OCI-LY3 (cell line): ENCODE data around the gene NWD2.

Source experiments
- H2AFZ ChIP-seq: fragments of 200-600, 300-600 bp; shearing (Covaris generic); 2 replicates; pipeline ENCODE4 v1.6.0; 2014; ENCODE audit warnings: antibody characterized with exemption, low read depth, low read length
- H3K27ac ChIP-seq: fragments of 200-600, 300-600 bp; sonication (generic); 2 replicates; pipeline ENCODE4 v1.5.1; 2014; ENCODE audit warnings: mild to moderate bottlenecking, low read length, moderate library complexity, mixed read lengths
- H3K27me3 ChIP-seq: fragments of 200-600, 300-600 bp; sonication (generic); 2 replicates; pipeline ENCODE4 v1.6.1; 2014; ENCODE audit warnings: low read depth, low read length, mixed read lengths
- H3K36me3 ChIP-seq: fragments of 200-600, 300-600 bp; sonication (generic); replicated peaks from 2 replicates; pipeline ENCODE3; 2014; ENCODE audit warnings: low read depth, low read length, mixed read lengths
- H3K4me1 ChIP-seq: fragments of 300-600, 200-600 bp; sonication (generic); 2 replicates; pipeline ENCODE4 v1.6.1; 2014; ENCODE audit warnings: low read length, mixed read lengths
- H3K4me2 ChIP-seq: fragments of 200-600, 300-600 bp; sonication (generic); 2 replicates; pipeline ENCODE4 v1.6.1; 2014; ENCODE audit warnings: low read length, mixed read lengths
- H3K4me3 ChIP-seq: fragments of 300-600, 200-600 bp; sonication (generic); 2 replicates; pipeline ENCODE4 v1.5.1; 2014; ENCODE audit warnings: antibody characterized with exemption, mild to moderate bottlenecking, low read length, moderate library complexity
- H3K79me2 ChIP-seq: fragments of 300-600, 200-600 bp; shearing (Covaris generic); 2 replicates; pipeline ENCODE4 v1.6.1; 2014; ENCODE audit warnings: mild to moderate bottlenecking, low read length, mixed read lengths
- H3K9ac ChIP-seq: fragments of 300-600, 200-600 bp; shearing (Covaris generic); 2 replicates; pipeline ENCODE4 v1.6.0; 2014; ENCODE audit warnings: mild to moderate bottlenecking, low read length, moderate library complexity
- H3K9me3 ChIP-seq: fragments of 200-600, 300-600 bp; shearing (Covaris generic); 2 replicates; pipeline ENCODE4 v1.6.1; 2014; ENCODE audit warnings: low read length, mixed read lengths; ENCODE audit not compliant: insufficient read depth
- H4K20me1 ChIP-seq: fragments of 200-600, 300-600 bp; sonication (generic); 2 replicates; pipeline ENCODE4 v1.6.1; 2016; ENCODE audit warnings: low read length, mixed read lengths; ENCODE audit not compliant: insufficient read depth
- CTCF ChIP-seq: fragments of 200-600, 300-600 bp; sonication (generic); IDR thresholded peaks from 2 replicates; pipeline ENCODE4 v1.5.1; 2014; ENCODE audit warnings: antibody characterized with exemption, low read length, low read depth
- EZH2phosphoT487 ChIP-seq: fragments of 200-600 bp; shearing (Covaris generic); IDR thresholded peaks from 2 replicates; pipeline ENCODE4 v1.6.1; 2018; ENCODE audit warnings: antibody characterized with exemption, mixed run types, low read depth

The NWD2 gene

GRCh38 chr4:37452952-37453280, 208.4 kb downstream of the NWD2 start:
- no peak for TF ChIP-seq EZH2phosphoT487
- peak; percentile 84 for TF ChIP-seq CTCF
- Histone ChIP-seq H3K27ac (no peak overlapping the region), H3K9me3 (no peaks in the 10 kb centered on the region), H2AFZ (no peak overlapping the region), H3K4me2 (no peak overlapping the region), H3K4me3 (no peak overlapping the region), H3K4me1 (no peaks in the 10 kb centered on the region), H3K9ac (no peak overlapping the region), H3K79me2 (no peaks in the 10 kb centered on the region), H4K20me1 (no peaks in the 10 kb centered on the region), H3K36me3 (no peaks in the 10 kb centered on the region), H3K27me3 (peaks cover 27% of the 10 kb centered on the region)

- Histone ChIP-seq H3K79me2 (no peaks in the 10 kb centered on the region), H4K20me1 (no peaks in the 10 kb centered on the region), H3K4me1 (no peaks in the 10 kb centered on the region), H3K4me3 (no peak overlapping the region), H3K9ac (no peak overlapping the region), H3K4me2 (no peak overlapping the region), H3K36me3 (no peaks in the 10 kb centered on the region), H3K9me3 (no peaks in the 10 kb centered on the region), H3K27me3 (peaks cover 23% of the 10 kb centered on the region), H2AFZ (no peak overlapping the region), H3K27ac (no peak overlapping the region)
- TF ChIP-seq EZH2phosphoT487 (no peak), CTCF (no peak)
Observed at GRCh38 chr4:37453281-37453998, 208.9 kb downstream of the NWD2 start.

GRCh38 chr4:37453999-37454800, 209.7 kb downstream of the NWD2 start:
- H3K9ac ChIP-seq, result no peak overlapping the region
- H3K79me2 ChIP-seq, result no peaks in the 10 kb centered on the region
- H3K27ac ChIP-seq, result no peak overlapping the region
- no peaks in the 10 kb centered on the region for H3K9me3 ChIP-seq
- peaks cover 16% of the 10 kb centered on the region for H3K27me3 ChIP-seq
- H3K4me3 ChIP-seq, result no peak overlapping the region
- no peaks in the 10 kb centered on the region for H3K4me1 ChIP-seq
- H4K20me1 ChIP-seq, result no peaks in the 10 kb centered on the region
- H3K36me3 ChIP-seq, result no peaks in the 10 kb centered on the region
- H3K4me2 ChIP-seq, result no peak overlapping the region
- H2AFZ ChIP-seq, result no peak overlapping the region
- TF ChIP-seq EZH2phosphoT487 (no peak), CTCF (no peak)

- Histone ChIP-seq H3K4me2 (no peak overlapping the region), H3K27me3 (peaks cover 9% of the 10 kb centered on the region)
Observed at GRCh38 chr4:37455301-37456131, 211.0 kb downstream of the NWD2 start.

More at GRCh38 chr4:37455301-37456131, 211.0 kb downstream of the NWD2 start:
- Histone ChIP-seq H3K4me1 (no peaks in the 10 kb centered on the region), H4K20me1 (no peaks in the 10 kb centered on the region), H3K79me2 (no peaks in the 10 kb centered on the region), H3K9ac (no peak overlapping the region), H3K4me3 (no peak overlapping the region), H3K9me3 (no peaks in the 10 kb centered on the region), H2AFZ (no peak overlapping the region), H3K36me3 (no peaks in the 10 kb centered on the region), H3K27ac (no peak overlapping the region)
- TF ChIP-seq CTCF (no peak), EZH2phosphoT487 (no peak)
